ENCODE data around the gene CEP192.

- TF ChIP-seq POLR2AphosphoS5 (IDR thresholded peaks at IDR 0.05; ENCODE audit: low read depth, low read length): no peak
- TF ChIP-seq POLR2A (IDR thresholded peaks at IDR 0.05; ENCODE audit: low read depth, low read length): no peak
These were observed 104.3 kb downstream of the CEP192 start for GRCh38 chr18:13095466-13095865.
